ENCODE results near the gene F8. TPM values are rescaled to one million over a fixed set of nuclear protein-coding genes. Genes with fewer than 3 reads are reported as not detected.
"Not testable (repeated sequence)": the region's sequence is repeated elsewhere in the genome, so short reads cannot be mapped to it uniquely, and the experiment has no call there.

The F8 gene
- total and polyA plus RNA-seq, 4 donors: 2.7 to 49.9 (median 15.2) TPM

DNA sequence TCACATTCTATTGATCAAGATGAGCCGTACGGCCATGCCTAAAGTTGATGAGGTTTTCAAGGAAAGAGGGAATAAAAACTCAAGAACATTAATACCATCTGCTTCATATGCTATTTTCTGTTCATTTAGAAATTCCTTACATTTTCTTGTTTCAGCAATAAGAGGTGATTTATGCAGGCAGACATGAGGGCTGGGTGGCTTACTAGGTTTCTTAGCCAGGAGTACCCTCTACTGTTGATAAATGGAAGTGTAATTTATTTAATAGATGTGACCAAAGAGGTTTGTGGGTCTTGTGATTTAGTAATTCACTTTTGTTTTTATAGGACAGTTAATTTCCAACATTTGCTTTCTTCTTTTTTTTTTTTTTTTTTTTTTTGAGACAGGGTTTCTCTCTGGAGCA lies 181.7 kb downstream of the F8 start:
- Histone ChIP-seq H3K9me3 (ENCODE audit: control insufficient read depth, low read length) (no peaks in the 10 kb centered on the region), H3K36me3 (ENCODE audit: control insufficient read depth in 1 of 2, insufficient read depth in 2 of 2, low read length in 1 of 2) (no peaks in the 10 kb centered on the region), H3K4me1 (ENCODE audit: control insufficient read depth in 1 of 2, insufficient read depth in 2 of 2, low read length in 2 of 2) (no peaks in the 10 kb centered on the region), H3K27me3 (ENCODE audit: control insufficient read depth in 1 of 2, insufficient read depth in 2 of 2, low read length in 1 of 2) (no peaks in the 10 kb centered on the region), H3K4me3 (ENCODE audit: low read length in 2 of 2) (no peak overlapping the region), H3K27ac (ENCODE audit: low read depth in 1 of 2, low read length in 2 of 2) (no peak overlapping the region)
- intact Hi-C loops (cut with DNase I): no loop called here
- DNase-seq (no peak), ATAC-seq (ENCODE audit: low FRiP score) (no peak)
- 46 to 51% methylated on average over 2 of the region's 2 CpGs for WGBS, 2 donors

DNA sequence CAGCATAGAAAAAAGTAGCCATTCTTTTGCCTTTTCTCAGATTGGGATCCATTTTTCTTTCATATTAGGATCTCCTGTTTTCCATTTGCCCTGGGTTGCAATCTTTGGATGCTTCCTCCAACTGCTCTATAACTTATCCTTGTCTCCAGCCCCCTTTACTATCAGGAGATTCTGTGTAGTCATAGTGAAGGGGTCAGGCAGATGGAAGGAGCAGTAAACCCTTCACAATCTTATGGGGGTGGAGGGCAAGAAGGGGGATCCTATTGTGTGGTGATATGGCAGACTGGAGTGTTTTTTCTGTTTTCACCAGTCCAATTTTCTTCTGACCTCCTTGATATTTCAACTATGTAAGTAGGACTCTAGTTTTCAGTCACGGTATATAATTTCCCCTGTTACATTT lies 186.4 kb downstream of the F8 start:
- Histone ChIP-seq H3K27ac (ENCODE audit: low read depth in 1 of 2, low read length in 2 of 2) (no peak overlapping the region), H3K27me3 (ENCODE audit: control insufficient read depth in 1 of 2, insufficient read depth in 2 of 2, low read length in 1 of 2) (no peaks in the 10 kb centered on the region), H3K9me3 (ENCODE audit: control insufficient read depth, low read length) (no peaks in the 10 kb centered on the region), H3K4me1 (ENCODE audit: control insufficient read depth in 1 of 2, insufficient read depth in 2 of 2, low read length in 2 of 2) (no peaks in the 10 kb centered on the region), H3K4me3 (ENCODE audit: low read length in 2 of 2) (no peak overlapping the region), H3K36me3 (ENCODE audit: control insufficient read depth in 1 of 2, insufficient read depth in 2 of 2, low read length in 1 of 2) (no peaks in the 10 kb centered on the region)
- ATAC-seq (ENCODE audit: low FRiP score) (no peak), DNase-seq (no peak)
- intact Hi-C loops (cut with DNase I): no loop called here
- 54 to 73% methylated on average over 1 of the region's 1 CpG for WGBS, 2 donors

GRCh38 chrX:154834562-154834961 lies 188.0 kb downstream of the F8 start, which contains the start of gene SMIM9:
SMIM9 (minus strand) TSS chrX:154834662; CDS start chrX:154830856, 3,806 bp downstream.
- 61 to 95% methylated on average over 3 of the region's 3 CpGs for WGBS, 2 donors

GRCh38 chrX:154833746-154834274 lies 188.7 kb downstream of the F8 start:
- Histone ChIP-seq H3K4me1 (ENCODE audit: control insufficient read depth in 1 of 2, insufficient read depth in 2 of 2, low read length in 2 of 2) (no peaks in the 10 kb centered on the region), H3K9me3 (ENCODE audit: control insufficient read depth, low read length) (no peaks in the 10 kb centered on the region)

More at GRCh38 chrX:154834562-154834961, 188.0 kb downstream of the F8 start, which contains the start of gene SMIM9:
- intact Hi-C loops (cut with DNase I): no loop called here
- Histone ChIP-seq H3K36me3 (ENCODE audit: control insufficient read depth in 1 of 2, insufficient read depth in 2 of 2, low read length in 1 of 2) (no peaks in the 10 kb centered on the region), H3K27me3 (ENCODE audit: control insufficient read depth in 1 of 2, insufficient read depth in 2 of 2, low read length in 1 of 2) (no peaks in the 10 kb centered on the region), H3K4me1 (ENCODE audit: control insufficient read depth in 1 of 2, insufficient read depth in 2 of 2, low read length in 2 of 2) (no peaks in the 10 kb centered on the region), H3K9me3 (ENCODE audit: control insufficient read depth, low read length) (no peaks in the 10 kb centered on the region), H3K4me3 (ENCODE audit: low read length in 2 of 2) (no peak within 1 kb of the TSS), H3K27ac (ENCODE audit: low read depth in 1 of 2, low read length in 2 of 2) (no peak within 1 kb of the TSS)
- ATAC-seq (ENCODE audit: low FRiP score) (no peak), DNase-seq (no peak)

GRCh38 chrX:154829926-154830442 lies 192.5 kb downstream of the F8 start:
- intact Hi-C loops (cut with DNase I): no loop called here
- ATAC-seq (ENCODE audit: low FRiP score) (no peak), DNase-seq (no peak)
- Histone ChIP-seq H3K9me3 (ENCODE audit: control insufficient read depth, low read length) (no peaks in the 10 kb centered on the region), H3K4me3 (ENCODE audit: low read length in 2 of 2) (no peak overlapping the region), H3K27ac (ENCODE audit: low read depth in 1 of 2, low read length in 2 of 2) (no peak overlapping the region), H3K4me1 (ENCODE audit: control insufficient read depth in 1 of 2, insufficient read depth in 2 of 2, low read length in 2 of 2) (no peaks in the 10 kb centered on the region), H3K36me3 (ENCODE audit: control insufficient read depth in 1 of 2, insufficient read depth in 2 of 2, low read length in 1 of 2) (no peaks in the 10 kb centered on the region), H3K27me3 (ENCODE audit: control insufficient read depth in 1 of 2, insufficient read depth in 2 of 2, low read length in 1 of 2) (no peaks in the 10 kb centered on the region)
- 13 to 39% methylated on average over 1 of the region's 1 CpG for WGBS, 2 donors

More at GRCh38 chrX:154833746-154834274, 188.7 kb downstream of the F8 start:
- DNase-seq (no peak), ATAC-seq (ENCODE audit: low FRiP score) (no peak)
- Histone ChIP-seq H3K4me3 (ENCODE audit: low read length in 2 of 2) (no peak overlapping the region), H3K27ac (ENCODE audit: low read depth in 1 of 2, low read length in 2 of 2) (no peak overlapping the region), H3K36me3 (ENCODE audit: control insufficient read depth in 1 of 2, insufficient read depth in 2 of 2, low read length in 1 of 2) (no peaks in the 10 kb centered on the region), H3K27me3 (ENCODE audit: control insufficient read depth in 1 of 2, insufficient read depth in 2 of 2, low read length in 1 of 2) (no peaks in the 10 kb centered on the region)
- WGBS, 2 donors: 66 to 95% methylated on average over 3 of the region's 3 CpGs
- intact Hi-C loops (cut with DNase I): no loop called here

DNA sequence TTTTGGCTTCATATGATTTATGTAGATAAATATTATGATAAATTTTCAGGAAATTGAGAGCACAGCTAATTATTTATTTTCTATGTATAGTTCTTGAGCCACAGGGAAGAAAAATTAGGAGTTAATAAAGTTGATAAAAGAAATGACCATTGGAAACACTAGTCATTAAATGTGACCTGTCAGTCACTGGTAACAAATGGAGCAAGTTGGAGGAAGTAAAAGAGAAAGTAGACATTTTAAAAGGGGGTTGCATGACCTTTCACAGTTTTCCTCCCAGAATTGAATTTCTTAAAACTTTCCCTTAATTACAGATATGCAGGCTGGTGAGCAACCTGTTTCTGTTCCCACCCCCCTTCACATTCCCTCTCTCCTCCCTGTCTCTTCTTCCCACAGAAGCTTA lies 193.4 kb downstream of the F8 start:
- no peaks in the 10 kb centered on the region for H3K27me3 ChIP-seq (ENCODE audit: control insufficient read depth in 1 of 2, insufficient read depth in 2 of 2, low read length in 1 of 2)
- H3K4me1 ChIP-seq (ENCODE audit: control insufficient read depth in 1 of 2, insufficient read depth in 2 of 2, low read length in 2 of 2): no peaks in the 10 kb centered on the region
- H3K27ac ChIP-seq (ENCODE audit: low read depth in 1 of 2, low read length in 2 of 2): no peak overlapping the region
- H3K4me3 ChIP-seq (ENCODE audit: low read length in 2 of 2): no peak overlapping the region
- DNase-seq (no peak), ATAC-seq (ENCODE audit: low FRiP score) (no peak)
- H3K9me3 ChIP-seq (ENCODE audit: control insufficient read depth, low read length): no peaks in the 10 kb centered on the region
- intact Hi-C loops (cut with DNase I): no loop called here
- H3K36me3 ChIP-seq (ENCODE audit: control insufficient read depth in 1 of 2, insufficient read depth in 2 of 2, low read length in 1 of 2): no peaks in the 10 kb centered on the region

DNA sequence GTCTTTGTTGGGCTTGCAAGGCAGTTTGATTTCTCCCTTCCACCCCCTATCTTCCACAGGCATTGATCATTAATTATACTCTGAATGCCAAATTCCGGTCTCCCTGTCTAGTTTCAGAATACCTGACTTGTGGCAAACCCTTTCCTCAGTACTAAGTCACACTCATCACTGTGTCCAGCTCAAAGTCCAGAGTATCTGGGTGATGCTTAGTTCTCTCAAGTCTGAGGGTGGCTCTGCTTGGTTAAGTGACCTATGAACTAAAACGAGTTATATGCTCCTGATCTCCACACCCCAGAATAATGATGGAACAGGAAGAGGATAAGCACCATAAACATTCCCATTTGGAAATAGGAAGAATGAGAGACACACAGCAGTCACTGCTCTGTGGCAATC lies 194.5 kb downstream of the F8 start:
- intact Hi-C loops (cut with DNase I): no loop called here
- no peaks in the 10 kb centered on the region for H3K4me1 ChIP-seq (ENCODE audit: control insufficient read depth in 1 of 2, insufficient read depth in 2 of 2, low read length in 2 of 2)
- H3K4me3 ChIP-seq (ENCODE audit: low read length in 2 of 2): no peak overlapping the region
- no peak overlapping the region for H3K27ac ChIP-seq (ENCODE audit: low read depth in 1 of 2, low read length in 2 of 2)
- DNase-seq (no peak), ATAC-seq (ENCODE audit: low FRiP score) (no peak)
- H3K9me3 ChIP-seq (ENCODE audit: control insufficient read depth, low read length): no peaks in the 10 kb centered on the region
- no peaks in the 10 kb centered on the region for H3K27me3 ChIP-seq (ENCODE audit: control insufficient read depth in 1 of 2, insufficient read depth in 2 of 2, low read length in 1 of 2)
- WGBS, 2 donors: 72 to 98% methylated on average over 2 of the region's 2 CpGs
- H3K36me3 ChIP-seq (ENCODE audit: control insufficient read depth in 1 of 2, insufficient read depth in 2 of 2, low read length in 1 of 2): no peaks in the 10 kb centered on the region

- 57 to 68% methylated on average over 4 of the region's 4 CpGs for WGBS, 2 donors
- no peak for DNase-seq
- no peak for ATAC-seq (ENCODE audit: low FRiP score)
- H3K4me3 ChIP-seq (ENCODE audit: low read length in 2 of 2): no peak overlapping the region
- H3K9me3 ChIP-seq (ENCODE audit: control insufficient read depth, low read length): no peaks in the 10 kb centered on the region
- H3K36me3 ChIP-seq (ENCODE audit: control insufficient read depth in 1 of 2, insufficient read depth in 2 of 2, low read length in 1 of 2): no peaks in the 10 kb centered on the region
- no peaks in the 10 kb centered on the region for H3K27me3 ChIP-seq (ENCODE audit: control insufficient read depth in 1 of 2, insufficient read depth in 2 of 2, low read length in 1 of 2)
- H3K4me1 ChIP-seq (ENCODE audit: control insufficient read depth in 1 of 2, insufficient read depth in 2 of 2, low read length in 2 of 2): no peaks in the 10 kb centered on the region
- H3K27ac ChIP-seq (ENCODE audit: low read depth in 1 of 2, low read length in 2 of 2): no peak overlapping the region
- intact Hi-C loops (cut with DNase I): no loop called here
These were observed 195.1 kb downstream of the F8 start for GRCh38 chrX:154827194-154828015.

- H3K9me3 ChIP-seq (ENCODE audit: control insufficient read depth, low read length); H3K27me3 ChIP-seq (ENCODE audit: control insufficient read depth in 1 of 2, insufficient read depth in 2 of 2, low read length in 1 of 2); H3K27ac ChIP-seq (ENCODE audit: low read depth in 1 of 2, low read length in 2 of 2); H3K4me1 ChIP-seq (ENCODE audit: control insufficient read depth in 1 of 2, insufficient read depth in 2 of 2, low read length in 2 of 2); ATAC-seq (ENCODE audit: low FRiP score); H3K36me3 ChIP-seq (ENCODE audit: control insufficient read depth in 1 of 2, insufficient read depth in 2 of 2, low read length in 1 of 2); intact Hi-C loops (cut with DNase I); DNase-seq; H3K4me3 ChIP-seq (ENCODE audit: low read length in 2 of 2): not testable (repeated sequence)
- WGBS, 2 donors: no CpG with 5 or more reads among the region's 3 CpGs
These were observed 196.9 kb downstream of the F8 start for GRCh38 chrX:154825586-154825985.
